Measurements from ENCODE around the gene P3H2. TPM values are rescaled to one million over a fixed set of nuclear protein-coding genes. Genes with fewer than 3 reads are reported as not detected.

The P3H2 gene
- total RNA-seq, 1 experiment from 2014 or later = 233 TPM

GRCh38 chr3:189941679-189942078 lies 179.0 kb downstream of the P3H2 start:
- no peaks in the 10 kb centered on the region for H3K9me3 ChIP-seq
- H3K4me3 ChIP-seq = no peak overlapping the region
- peak; percentile 56 for DNase-seq
- no peaks in the 10 kb centered on the region for H3K36me3 ChIP-seq
- no peaks in the 10 kb centered on the region for H3K27me3 ChIP-seq

GRCh38 chr3:189941125-189941524 lies 179.6 kb downstream of the P3H2 start:
- H3K27me3 ChIP-seq = no peaks in the 10 kb centered on the region
- no peak overlapping the region for H3K4me3 ChIP-seq
- H3K36me3 ChIP-seq = no peaks in the 10 kb centered on the region
- DNase-seq = no peak
- H3K9me3 ChIP-seq = no peaks in the 10 kb centered on the region

- Histone ChIP-seq H3K4me3 (no peak overlapping the region), H3K27me3 (no peaks in the 10 kb centered on the region), H3K9me3 (peaks cover 5% of the 10 kb centered on the region), H3K36me3 (no peaks in the 10 kb centered on the region)
- peak; percentile 98 for DNase-seq
These were observed 183.2 kb downstream of the P3H2 start for GRCh38 chr3:189937302-189938127.

- no peaks in the 10 kb centered on the region for H3K36me3 ChIP-seq
- DNase-seq = no peak
- H3K27me3 ChIP-seq = no peaks in the 10 kb centered on the region
- no peak overlapping the region for H3K4me3 ChIP-seq
- H3K9me3 ChIP-seq = peaks cover 5% of the 10 kb centered on the region
These were observed 184.3 kb downstream of the P3H2 start for GRCh38 chr3:189936201-189936945.

GRCh38 chr3:189927975-189928895 lies 192.5 kb downstream of the P3H2 start:
- no peak for DNase-seq
- no peak overlapping the region for H3K4me3 ChIP-seq
- no peaks in the 10 kb centered on the region for H3K9me3 ChIP-seq
- no peaks in the 10 kb centered on the region for H3K36me3 ChIP-seq
- no peaks in the 10 kb centered on the region for H3K27me3 ChIP-seq

GRCh38 chr3:189921770-189922169 lies 198.9 kb downstream of the P3H2 start:
- no peak for DNase-seq
- H3K27me3 ChIP-seq = no peaks in the 10 kb centered on the region
- no peak overlapping the region for H3K4me3 ChIP-seq
- H3K36me3 ChIP-seq = no peaks in the 10 kb centered on the region
- no peaks in the 10 kb centered on the region; the same call in 1 of the 2 replicates for H3K9me3 ChIP-seq

- no peaks in the 10 kb centered on the region for H3K36me3 ChIP-seq
- H3K4me3 ChIP-seq = peak overlapping the region; percentile 12; the same call in 1 of the 2 replicates
These were observed 205.9 kb downstream of the P3H2 start for GRCh38 chr3:189914799-189915198.

GRCh38 chr3:189911001-189911400 lies 209.7 kb downstream of the P3H2 start:
- no peak for DNase-seq
- Histone ChIP-seq H3K9me3 (no peaks in the 10 kb centered on the region), H3K27me3 (no peaks in the 10 kb centered on the region), H3K4me3 (no peak overlapping the region), H3K36me3 (no peaks in the 10 kb centered on the region)

More at GRCh38 chr3:189914799-189915198, 205.9 kb downstream of the P3H2 start:
- no peaks in the 10 kb centered on the region for H3K9me3 ChIP-seq
- no peaks in the 10 kb centered on the region for H3K27me3 ChIP-seq
- DNase-seq = peak; percentile 79

- no peak for DNase-seq
- H3K27me3 ChIP-seq = no peaks in the 10 kb centered on the region
These were observed 211.1 kb downstream of the P3H2 start for GRCh38 chr3:189909573-189909972.

GRCh38 chr3:189909139-189909538 lies 211.6 kb downstream of the P3H2 start:
- no peak for DNase-seq
- no peaks in the 10 kb centered on the region for H3K9me3 ChIP-seq
- no peaks in the 10 kb centered on the region for H3K36me3 ChIP-seq
- H3K4me3 ChIP-seq = no peak overlapping the region
- no peaks in the 10 kb centered on the region for H3K27me3 ChIP-seq

More at GRCh38 chr3:189909573-189909972, 211.1 kb downstream of the P3H2 start:
- Histone ChIP-seq H3K9me3 (no peaks in the 10 kb centered on the region), H3K36me3 (no peaks in the 10 kb centered on the region), H3K4me3 (no peak overlapping the region)

GRCh38 chr3:189908646-189909045 lies 212.1 kb downstream of the P3H2 start:
- DNase-seq = peak; percentile 73
- H3K27me3 ChIP-seq = no peaks in the 10 kb centered on the region
- H3K4me3 ChIP-seq = no peak overlapping the region
- no peaks in the 10 kb centered on the region for H3K36me3 ChIP-seq
- H3K9me3 ChIP-seq = no peaks in the 10 kb centered on the region

- Histone ChIP-seq H3K4me3 (no peak overlapping the region), H3K9me3 (no peaks in the 10 kb centered on the region), H3K27me3 (no peaks in the 10 kb centered on the region), H3K36me3 (no peaks in the 10 kb centered on the region)
- DNase-seq = no peak
These were observed 212.9 kb downstream of the P3H2 start for GRCh38 chr3:189907803-189908202.

Other genes with a start within 250 kb of the P3H2 start
- 1.3 and 4.0 TPM in 2 replicates for gene CLDN1, start 201.5 kb upstream of the P3H2 start, total RNA-seq (2014; rRNA removed; shearing (Covaris generic); ENCODE audit: low replicate concordance)